ENCODE data around the gene PBRM1. TPM values are rescaled to one million over a fixed set of nuclear protein-coding genes. Genes with fewer than 3 reads are reported as not detected.
"Not testable (repeated sequence)": the region's sequence is repeated elsewhere in the genome, so short reads cannot be mapped to it uniquely, and the experiment has no call there.

Gene PBRM1
- polyA plus RNA-seq, 3 donors, result 26.1 to 72.9 (median 38.0) TPM

DNA sequence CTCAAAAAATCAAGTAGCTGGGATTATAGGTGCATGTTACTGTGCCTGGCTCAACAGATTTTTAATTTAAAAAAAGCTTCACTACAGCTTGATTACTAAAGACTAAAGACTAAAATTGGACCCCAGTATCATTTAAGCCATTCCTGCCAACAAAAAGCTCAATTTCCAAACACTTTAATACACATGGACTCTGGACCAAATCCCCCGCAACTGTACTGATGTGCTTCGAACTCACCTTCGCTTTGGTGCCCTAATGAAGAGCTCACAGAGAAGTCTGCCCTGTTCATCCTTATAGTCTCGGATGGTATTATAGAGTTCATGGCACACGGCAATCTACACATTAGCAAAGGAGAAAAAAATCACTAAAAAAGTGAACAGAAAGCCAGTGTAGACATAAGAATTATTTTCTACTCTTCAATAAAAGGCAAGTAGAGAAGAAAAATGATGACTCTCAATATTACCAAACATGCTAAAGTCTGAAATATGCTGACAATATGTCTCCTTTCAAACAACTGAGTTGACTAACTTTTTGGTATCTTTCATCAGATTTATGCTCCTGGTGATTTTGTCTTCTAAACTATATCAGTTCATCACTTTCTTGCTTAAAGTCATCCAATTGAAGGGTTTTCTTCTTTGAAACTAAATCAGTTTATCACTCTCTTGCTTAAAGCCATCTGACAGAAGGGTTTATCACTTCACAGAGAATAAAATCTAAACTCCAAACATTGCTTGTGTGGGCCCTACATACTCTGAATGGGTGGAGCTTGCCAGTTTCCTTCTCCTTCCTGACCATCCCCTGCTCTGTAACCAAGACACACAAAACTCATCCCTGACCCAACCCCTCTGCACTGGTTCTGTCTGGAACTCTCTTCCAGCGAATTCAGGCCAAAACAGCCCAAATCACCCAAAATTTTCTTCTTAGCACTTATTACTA, 7.2 kb downstream of the PBRM1 start:
- no peak for DNase-seq
- Histone ChIP-seq H3K4me2 (replicated peaks; ENCODE audit: extremely low read depth, low read length, poor library complexity, severe bottlenecking) (no peak overlapping the region), H3K27me3 (ENCODE audit: control insufficient read depth in 2 of 2, insufficient read depth in 2 of 2, low read length in 2 of 2) (no peaks in the 10 kb centered on the region), H3K36me3 (replicated peaks in 1 of 2; ENCODE audit: control insufficient read depth in 1 of 2, insufficient read depth in 2 of 2, low read length in 2 of 2) (peaks cover 57 to 69% of the 10 kb centered on the region in 2 donors), H3K4me3 (replicated peaks in 1 of 3; ENCODE audit: low read depth in 2 of 3, low read length in 3 of 3) (no peak overlapping the region), H3K9me3 (replicated peaks in 1 of 2; ENCODE audit: control insufficient read depth in 1 of 2, insufficient read depth in 1 of 2, low read length in 2 of 2) (no peaks in the 10 kb centered on the region), H4K20me1 (ENCODE audit: insufficient read depth, low read length) (peaks cover 52% of the 10 kb centered on the region), H3K79me2 (ENCODE audit: insufficient read depth, low read length) (peaks cover 60% of the 10 kb centered on the region), H2AFZ (ENCODE audit: insufficient read depth, low read depth, low read length, poor library complexity, severe bottlenecking) (no peak overlapping the region), H3K4me1 (ENCODE audit: control insufficient read depth in 1 of 2, insufficient read depth in 2 of 2, low read length in 2 of 2) (peaks cover 32 to 36% of the 10 kb centered on the region in 2 donors), H3K27ac (ENCODE audit: low read depth in 1 of 2, low read length in 2 of 2) (no peak overlapping the region), H3K9ac (ENCODE audit: insufficient read depth, low read length, poor library complexity, severe bottlenecking) (no peak overlapping the region)
- TF ChIP-seq, protein P1, sequence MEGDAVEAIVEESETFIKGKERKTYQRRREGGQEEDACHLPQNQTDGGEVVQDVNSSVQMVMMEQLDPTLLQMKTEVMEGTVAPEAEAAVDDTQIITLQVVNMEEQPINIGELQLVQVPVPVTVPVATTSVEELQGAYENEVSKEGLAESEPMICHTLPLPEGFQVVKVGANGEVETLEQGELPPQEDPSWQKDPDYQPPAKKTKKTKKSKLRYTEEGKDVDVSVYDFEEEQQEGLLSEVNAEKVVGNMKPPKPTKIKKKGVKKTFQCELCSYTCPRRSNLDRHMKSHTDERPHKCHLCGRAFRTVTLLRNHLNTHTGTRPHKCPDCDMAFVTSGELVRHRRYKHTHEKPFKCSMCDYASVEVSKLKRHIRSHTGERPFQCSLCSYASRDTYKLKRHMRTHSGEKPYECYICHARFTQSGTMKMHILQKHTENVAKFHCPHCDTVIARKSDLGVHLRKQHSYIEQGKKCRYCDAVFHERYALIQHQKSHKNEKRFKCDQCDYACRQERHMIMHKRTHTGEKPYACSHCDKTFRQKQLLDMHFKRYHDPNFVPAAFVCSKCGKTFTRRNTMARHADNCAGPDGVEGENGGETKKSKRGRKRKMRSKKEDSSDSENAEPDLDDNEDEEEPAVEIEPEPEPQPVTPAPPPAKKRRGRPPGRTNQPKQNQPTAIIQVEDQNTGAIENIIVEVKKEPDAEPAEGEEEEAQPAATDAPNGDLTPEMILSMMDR (IDR thresholded peaks at IDR 0.05), result no peak
- peaks cover 40% of the 10 kb centered on the region for H3K4me1 Mint-ChIP-seq
- intact Hi-C loops (cut with micrococcal nuclease), result no loop called here
- no peak overlapping the region for H3K4me3 Mint-ChIP-seq
- H3K36me3 Mint-ChIP-seq, result peaks cover 50 to 64% of the 10 kb centered on the region in 2 donors
- H3K27me3 Mint-ChIP-seq (ENCODE audit: low read depth in 3 of 3), result peaks cover 0 to 2% (median 0%) of the 10 kb centered on the region in 3 donors
- no peaks in the 10 kb centered on the region for H3K9me3 Mint-ChIP-seq
- 100% methylated on average over 1 of the region's 6 CpGs for WGBS (ENCODE audit: insufficient coverage)
- H3K27ac Mint-ChIP-seq, result peak overlapping the region in 4 of 7 donors; percentile 14 to 78 (median 55)

DNA sequence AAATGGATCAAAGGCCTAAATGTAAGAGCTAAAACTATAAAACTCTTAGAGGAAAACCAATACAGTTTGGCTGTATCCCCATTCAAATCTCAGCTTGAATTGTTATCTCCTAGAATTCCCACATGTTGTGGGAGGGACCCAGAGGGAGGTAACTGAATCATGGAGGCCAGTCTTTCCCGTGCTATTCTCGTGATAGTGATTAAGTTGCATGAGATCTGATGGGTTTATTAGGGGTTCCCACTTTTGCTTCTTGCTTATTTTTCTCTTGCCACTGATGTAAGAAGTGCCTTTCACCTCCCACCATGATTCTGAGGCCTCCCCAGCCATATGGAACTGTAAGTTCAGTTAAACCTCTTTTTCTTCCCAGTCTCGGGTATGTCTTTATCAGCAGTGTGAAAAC, 9.5 kb downstream of the PBRM1 start:
- H3K9ac ChIP-seq (ENCODE audit: insufficient read depth, low read length, poor library complexity, severe bottlenecking); DNase-seq; H3K4me3 Mint-ChIP-seq; H3K4me3 ChIP-seq (replicated peaks in 1 of 3; ENCODE audit: low read depth in 2 of 3, low read length in 3 of 3); H3K27me3 ChIP-seq (ENCODE audit: control insufficient read depth in 2 of 2, insufficient read depth in 2 of 2, low read length in 2 of 2); H3K27ac ChIP-seq (ENCODE audit: low read depth in 1 of 2, low read length in 2 of 2); intact Hi-C loops (cut with micrococcal nuclease); H3K27me3 Mint-ChIP-seq (ENCODE audit: low read depth in 3 of 3); H3K27ac Mint-ChIP-seq; H3K4me2 ChIP-seq (replicated peaks; ENCODE audit: extremely low read depth, low read length, poor library complexity, severe bottlenecking); H2AFZ ChIP-seq (ENCODE audit: insufficient read depth, low read depth, low read length, poor library complexity, severe bottlenecking); H3K9me3 Mint-ChIP-seq; H3K9me3 ChIP-seq (replicated peaks in 1 of 2; ENCODE audit: control insufficient read depth in 1 of 2, insufficient read depth in 1 of 2, low read length in 2 of 2): not testable (repeated sequence)
- Mint-ChIP-seq H3K36me3 (peaks cover 64 to 82% of the 10 kb centered on the region in 2 donors), H3K4me1 (peaks cover 33% of the 10 kb centered on the region)
- H3K4me1 ChIP-seq (ENCODE audit: control insufficient read depth in 1 of 2, insufficient read depth in 2 of 2, low read length in 2 of 2), result peaks cover 18 to 25% of the 10 kb centered on the region in 2 donors
- H3K36me3 ChIP-seq (replicated peaks in 1 of 2; ENCODE audit: control insufficient read depth in 1 of 2, insufficient read depth in 2 of 2, low read length in 2 of 2), result peaks cover 80 to 87% of the 10 kb centered on the region in 2 donors
- peaks cover 59% of the 10 kb centered on the region for H4K20me1 ChIP-seq (ENCODE audit: insufficient read depth, low read length)
- WGBS (ENCODE audit: insufficient coverage), result no CpG with 5 or more reads among the region's 3 CpGs
- H3K79me2 ChIP-seq (ENCODE audit: insufficient read depth, low read length), result peaks cover 43% of the 10 kb centered on the region
